Fibroblast of the aortic adventitia (primary cell): ENCODE results near the gene CSRNP2. TPM values are rescaled to one million over a fixed set of nuclear protein-coding genes. Genes with fewer than 3 reads are reported as not detected.
A peak's percentile ranks its signal among the peaks of the same experiment; 100 is the strongest.

Experiments used
- DNase-seq: peaks from one replicate; pipeline ENCODE4 v3.0.0-alpha.2; 2010; ENCODE audit warnings: low read depth
- H3K4me3 ChIP-seq: 2 replicates; pipeline ENCODE4 v1.5.1; 2011; ENCODE audit warnings: low read depth, mild to moderate bottlenecking, control low read depth, low read length, moderate library complexity
- small RNA-seq: library from RNA; depleted of rRNA; stranded (forward); fragments of <200 nt; gene quantifications from one replicate; pipeline ENCODE3, GENCODE V24; 2012
- total RNA-seq: library from RNA; depleted of rRNA; stranded (reverse); fragments of >200 nt; gene quantifications from 2 replicates; pipeline ENCODE4 v1.2.3, GENCODE V29; 2012; ENCODE audit warnings: low replicate concordance
- TF ChIP-seq, protein P1 (sequence below): IDR thresholded peaks from 2 replicates; pipeline ENCODE4 v1.5.1; 2011; ENCODE audit warnings: mild to moderate bottlenecking, low read length, control low read depth, inconsistent platforms; ENCODE audit not compliant: insufficient read depth

The CSRNP2 gene
- total RNA-seq, 1 donor = 19.1 TPM

DNA sequence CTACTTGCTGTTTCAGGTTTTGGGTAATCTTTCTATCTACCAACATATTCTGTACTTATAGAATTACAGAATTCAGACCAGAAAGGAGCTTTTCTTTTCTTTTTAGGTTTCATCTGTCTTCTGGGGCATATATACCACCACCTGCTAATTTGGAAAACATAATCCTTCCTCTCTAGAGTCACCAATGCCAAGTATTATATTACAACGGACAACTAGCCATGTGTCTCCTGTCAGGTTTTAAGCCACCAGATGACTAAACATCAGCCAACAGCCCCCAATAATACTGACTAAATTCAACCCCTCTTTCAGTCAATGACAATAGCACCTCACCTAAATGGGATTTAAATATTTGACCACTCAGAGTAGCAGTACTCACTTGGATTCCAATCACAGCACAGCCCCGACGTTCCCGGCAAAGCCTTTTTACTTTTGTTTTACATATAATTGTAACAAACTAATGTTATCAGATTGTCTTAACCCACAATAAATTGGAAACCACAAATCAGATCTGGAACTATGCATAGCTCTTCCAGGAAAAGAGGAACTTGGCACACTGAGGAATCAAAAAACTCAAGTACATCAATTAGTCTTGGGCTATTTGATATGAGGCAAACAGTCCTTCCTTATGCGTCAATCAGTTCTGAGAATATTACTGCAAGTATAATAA lies 70.7 kb downstream of the CSRNP2 start:
- TF ChIP-seq, protein P1, sequence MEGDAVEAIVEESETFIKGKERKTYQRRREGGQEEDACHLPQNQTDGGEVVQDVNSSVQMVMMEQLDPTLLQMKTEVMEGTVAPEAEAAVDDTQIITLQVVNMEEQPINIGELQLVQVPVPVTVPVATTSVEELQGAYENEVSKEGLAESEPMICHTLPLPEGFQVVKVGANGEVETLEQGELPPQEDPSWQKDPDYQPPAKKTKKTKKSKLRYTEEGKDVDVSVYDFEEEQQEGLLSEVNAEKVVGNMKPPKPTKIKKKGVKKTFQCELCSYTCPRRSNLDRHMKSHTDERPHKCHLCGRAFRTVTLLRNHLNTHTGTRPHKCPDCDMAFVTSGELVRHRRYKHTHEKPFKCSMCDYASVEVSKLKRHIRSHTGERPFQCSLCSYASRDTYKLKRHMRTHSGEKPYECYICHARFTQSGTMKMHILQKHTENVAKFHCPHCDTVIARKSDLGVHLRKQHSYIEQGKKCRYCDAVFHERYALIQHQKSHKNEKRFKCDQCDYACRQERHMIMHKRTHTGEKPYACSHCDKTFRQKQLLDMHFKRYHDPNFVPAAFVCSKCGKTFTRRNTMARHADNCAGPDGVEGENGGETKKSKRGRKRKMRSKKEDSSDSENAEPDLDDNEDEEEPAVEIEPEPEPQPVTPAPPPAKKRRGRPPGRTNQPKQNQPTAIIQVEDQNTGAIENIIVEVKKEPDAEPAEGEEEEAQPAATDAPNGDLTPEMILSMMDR = no peak
- DNase-seq = peak; percentile 14
- H3K4me3 ChIP-seq = no peak overlapping the region

DNA sequence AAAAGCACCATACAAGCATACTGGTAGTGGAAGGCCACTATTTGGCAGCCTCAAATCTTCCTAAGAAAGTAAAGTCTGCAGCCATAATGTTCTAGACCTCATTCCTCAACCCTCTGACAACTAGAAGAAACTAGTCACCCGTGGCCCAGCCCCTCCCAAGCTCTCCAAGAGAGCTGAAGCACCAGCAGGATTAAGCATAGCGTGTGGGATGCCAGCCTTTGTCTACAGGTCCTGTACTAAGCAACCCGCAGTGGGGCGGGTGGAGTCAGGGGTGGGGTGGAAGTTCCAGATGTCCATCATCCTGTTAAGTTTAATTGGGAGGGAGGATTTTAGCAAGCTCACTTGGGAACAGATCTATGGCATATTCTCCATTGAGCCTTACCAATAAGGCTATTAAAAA lies 71.4 kb downstream of the CSRNP2 start:
- no peak for DNase-seq
- TF ChIP-seq, protein P1 = no peak
- no peak overlapping the region for H3K4me3 ChIP-seq

Small RNA genes within 50 kb of the gene (small RNA-seq; reads per million reads assigned to genes)
- not detected for gene RNU6-1273P
- not detected for gene RNU6-87P

Other genes with a start within 250 kb of the CSRNP2 start
- gene TMPRSS12, start 240.7 kb downstream of the CSRNP2 start, total RNA-seq = not detected in 2 replicates
- gene HIGD1C, start 131.1 kb downstream of the CSRNP2 start, total RNA-seq = not detected in 2 replicates
- gene SLC11A2, start 57.2 kb downstream of the CSRNP2 start, total RNA-seq = 50.7 and 53.7 TPM in 2 replicates
- gene LETMD1, start 35.3 kb downstream of the CSRNP2 start, total RNA-seq = 30.5 and 40.6 TPM in 2 replicates
- 10.8 and 12.8 TPM in 2 replicates for gene TFCP2, start 89.5 kb upstream of the CSRNP2 start, total RNA-seq
- gene POU6F1, start 134.5 kb upstream of the CSRNP2 start, total RNA-seq = 3.5 and 5.7 TPM in 2 replicates
- 58.1 and 125 TPM in 2 replicates for gene DAZAP2, start 155.2 kb upstream of the CSRNP2 start, total RNA-seq
- 9.6 and 29.3 TPM in 2 replicates for gene SMAGP, start 186.8 kb upstream of the CSRNP2 start, total RNA-seq
- under 0.01 TPM in 1 of 2 replicates, not detected in the other for gene BIN2, start 240.6 kb upstream of the CSRNP2 start, total RNA-seq